D721Med (cell line): ENCODE results near the gene SREBF1.
A peak's percentile ranks its signal among the peaks of the same experiment; 100 is the strongest.

ENCODE experiments used
- DNase-seq: peaks from one replicate; pipeline ENCODE4 v3.0.0; 2011; ENCODE audit warnings: low spot score; ENCODE audit not compliant: insufficient read length
- FAIRE-seq: peaks from 2 replicates; lab custom pipeline; 2011; peaks lifted over from hg19 to GRCh38; lab: Jason Lieb, UNC
- CTCF ChIP-seq: IDR thresholded peaks from 2 replicates; pipeline ENCODE4 v1.5.1; 2012; ENCODE audit warnings: mild to moderate bottlenecking, control low read depth; ENCODE audit not compliant: insufficient read depth; ENCODE audit errors: missing control alignments

Gene SREBF1

GRCh38 chr17:17836818-17837379 lies at the start of gene SREBF1:
Gene SREBF1 (minus strand): TSS chr17:17836986. CDS start chr17:17836817, 169 bp downstream.
- DNase-seq (peak; percentile 88), FAIRE-seq (no peak)
- TF ChIP-seq CTCF, result no peak

GRCh38 chr17:17886226-17886625 lies 49.4 kb upstream of the SREBF1 start:
- no peak for TF ChIP-seq CTCF
- DNase-seq, result peak; percentile 52
- no peak for FAIRE-seq

- TF ChIP-seq CTCF, result no peak
- DNase-seq, result no peak
- FAIRE-seq, result no peak
These were observed 47.9 kb upstream of the SREBF1 start for GRCh38 chr17:17884391-17885357.

GRCh38 chr17:17883801-17884200 lies 47.0 kb upstream of the SREBF1 start:
- TF ChIP-seq CTCF, result no peak
- DNase-seq (no peak), FAIRE-seq (no peak)

- FAIRE-seq, result no peak
- no peak for DNase-seq
- TF ChIP-seq CTCF, result no peak
These were observed 45.3 kb upstream of the SREBF1 start for GRCh38 chr17:17882082-17882581.

- DNase-seq (no peak), FAIRE-seq (no peak)
- no peak for TF ChIP-seq CTCF
These were observed 43.9 kb upstream of the SREBF1 start for GRCh38 chr17:17880577-17881196.
